Keratinocyte (primary cell): Measurements from ENCODE around the gene TMCC1. TPM values are rescaled to one million over a fixed set of nuclear protein-coding genes. Genes with fewer than 3 reads are reported as not detected.
A peak's percentile ranks its signal among the peaks of the same experiment; 100 is the strongest.

Experiments used
- DNase-seq: peaks from one replicate; pipeline ENCODE4 v3.0.0-alpha.2; 2011; ENCODE audit warnings: low read depth, missing footprints, low spot score
- FAIRE-seq: peaks from 2 replicates; lab custom pipeline; 2011; peaks lifted over from hg19 to GRCh38; lab: Jason Lieb, UNC
- H2AFZ ChIP-seq: 2 replicates; pipeline ENCODE4 v1.6.0; 2012; ENCODE audit warnings: low read length, control low read depth, inconsistent platforms; ENCODE audit not compliant: control insufficient read depth
- H3K27ac ChIP-seq: 2 replicates; pipeline ENCODE4 v1.5.1; 2011; ENCODE audit warnings: low read length; ENCODE audit not compliant: control insufficient read depth, insufficient read depth
- H3K27me3 ChIP-seq: 3 replicates; pipeline ENCODE4 v1.6.0; 2011; ENCODE audit warnings: low read length; ENCODE audit not compliant: control insufficient read depth, insufficient read depth; ENCODE audit errors: extremely low read depth
- H3K36me3 ChIP-seq, 2 experiments: 2 replicates in 1 of 2; 3 replicates in 1 of 2; pipeline ENCODE4 v1.5.1; 2011; ENCODE audit warnings: low read length in 2 of 2, mild to moderate bottlenecking in 1 of 2; ENCODE audit not compliant: control insufficient read depth in 2 of 2, insufficient read depth in 2 of 2; ENCODE audit errors: extremely low read depth in 1 of 2
- H3K4me1 ChIP-seq: 3 replicates; pipeline ENCODE4 v1.5.1; 2011; ENCODE audit warnings: low read length; ENCODE audit not compliant: control insufficient read depth, insufficient read depth; ENCODE audit errors: extremely low read depth
- H3K4me2 ChIP-seq: 3 replicates; pipeline ENCODE4 v1.6.0; 2011; ENCODE audit warnings: low read depth, low read length; ENCODE audit not compliant: control insufficient read depth, insufficient read depth; ENCODE audit errors: extremely low read depth
- H3K4me3 ChIP-seq, 3 experiments: fragments of 200-600 bp in 1 of 3; sonication (generic) in 1 of 3; 2 replicates in 2 of 3; 3 replicates in 1 of 3; pipeline ENCODE4 v1.5.1; 2011 to 2016; ENCODE audit warnings: low read length in 3 of 3, mild to moderate bottlenecking in 3 of 3, control low read depth in 2 of 3, inconsistent platforms in 1 of 3, low read depth in 1 of 3, mixed read lengths in 1 of 3, mixed run types in 1 of 3, moderate library complexity in 1 of 3; ENCODE audit not compliant: control insufficient read depth in 2 of 3, insufficient read depth in 2 of 3; ENCODE audit errors: extremely low read depth in 1 of 3
- H3K79me2 ChIP-seq: 2 replicates; pipeline ENCODE4 v1.6.0; 2012; ENCODE audit warnings: low read length; ENCODE audit not compliant: control insufficient read depth, insufficient read depth
- H3K9ac ChIP-seq: 3 replicates; pipeline ENCODE4 v1.6.0; 2011; ENCODE audit warnings: low read length; ENCODE audit not compliant: control insufficient read depth, insufficient read depth; ENCODE audit errors: extremely low read depth
- H3K9me1 ChIP-seq: 3 replicates; pipeline ENCODE4 v1.6.0; 2011; ENCODE audit warnings: low read length; ENCODE audit not compliant: control insufficient read depth, insufficient read depth; ENCODE audit errors: extremely low read depth
- H3K9me3 ChIP-seq: 2 replicates; pipeline ENCODE4 v1.5.1; 2012; ENCODE audit warnings: low read depth, low read length; ENCODE audit not compliant: control insufficient read depth
- H4K20me1 ChIP-seq: 3 replicates; pipeline ENCODE4 v1.6.0; 2011; ENCODE audit warnings: low read length; ENCODE audit not compliant: control insufficient read depth, insufficient read depth; ENCODE audit errors: extremely low read depth
- EZH2 ChIP-seq: IDR thresholded peaks from one replicate; pipeline ENCODE4 v1.6.1; 2012; ENCODE audit warnings: inconsistent platforms, mild to moderate bottlenecking, low read length, moderate library complexity
- dilution Hi-C: fragments of 300-500 bp; cut with MboI; formaldehyde crosslinking; loops from one replicate; pipeline ENCODE4 v1.7.0; 2020; ENCODE audit warnings: low sequenced_read_pairs; ENCODE audit not compliant: extremely low pct_ligation_motif_present
- polyA plus RNA-seq, 5 experiments: library from polyadenylated mRNA; depleted of rRNA in 3 of 5; stranded (reverse) in 3 of 5; stranded (forward) in 1 of 5; unstranded in 1 of 5; fragments of >200 nt; gene quantifications; 1 replicate in 1 of 5; 2 replicates in 3 of 5; 3 replicates in 1 of 5; pipeline versions ENCODE4 v1.2.1 to v1.2.3, GENCODE V29; 2011 to 2012; ENCODE audit warnings: missing spikeins in 2 of 5, low read depth in 1 of 5, low replicate concordance in 1 of 5
- TF ChIP-seq, protein P1 (sequence below), 3 experiments: IDR thresholded peaks in 1 of 3; conservative IDR thresholded peaks in 1 of 3; optimal IDR thresholded peaks in 1 of 3; 2 replicates in 2 of 3; 3 replicates in 1 of 3; pipeline versions ENCODE3 to v1.5.1; 2011; ENCODE audit warnings: low read length in 3 of 3, mild to moderate bottlenecking in 3 of 3, moderate library complexity in 2 of 3, control low read depth in 1 of 3, inconsistent platforms in 1 of 3; ENCODE audit not compliant: insufficient read depth in 2 of 3; ENCODE audit errors: extremely low read depth in 1 of 3

TMCC1 gene
- polyA plus RNA-seq, 1 donor (not counting 4 experiments of a cell fraction or from before 2014, with no cell fraction given) = 27.7 TPM

DNA sequence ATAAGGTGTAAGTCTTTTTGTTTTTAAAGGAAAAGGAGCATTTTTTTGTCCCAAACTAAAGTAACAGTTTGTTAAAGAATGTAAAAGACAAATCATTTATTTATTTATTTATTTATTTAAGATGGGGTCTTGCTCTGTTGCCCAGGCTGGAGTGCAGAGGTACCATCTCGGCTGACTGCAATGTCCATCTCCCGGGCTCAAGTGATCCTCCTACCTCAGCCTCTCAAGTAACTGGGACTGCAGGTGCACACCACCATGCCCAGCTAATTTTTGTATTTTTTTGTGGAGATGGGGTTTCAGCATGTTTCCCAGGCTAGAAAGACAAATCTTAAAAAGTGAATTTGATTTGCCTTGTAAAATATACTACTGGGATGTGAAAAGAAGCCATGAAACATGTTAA lies 200.8 kb downstream of the TMCC1 start:
- Histone ChIP-seq H3K9ac (no peak overlapping the region), H3K9me3 (peaks cover 2% of the 10 kb centered on the region), H3K4me2 (no peak overlapping the region), H3K4me1 (peaks cover 33% of the 10 kb centered on the region), H3K36me3 (peaks cover 0 to 2% of the 10 kb centered on the region in 2 experiments), H3K27me3 (no peaks in the 10 kb centered on the region), H3K27ac (peak overlapping the region; percentile 93), H3K79me2 (peaks cover 60% of the 10 kb centered on the region), H3K9me1 (no peaks in the 10 kb centered on the region), H4K20me1 (no peaks in the 10 kb centered on the region), H2AFZ (no peak overlapping the region), H3K4me3 (no peak overlapping the region)
- no peak for DNase-seq
- TF ChIP-seq EZH2 = no peak
- TF ChIP-seq, protein P1, sequence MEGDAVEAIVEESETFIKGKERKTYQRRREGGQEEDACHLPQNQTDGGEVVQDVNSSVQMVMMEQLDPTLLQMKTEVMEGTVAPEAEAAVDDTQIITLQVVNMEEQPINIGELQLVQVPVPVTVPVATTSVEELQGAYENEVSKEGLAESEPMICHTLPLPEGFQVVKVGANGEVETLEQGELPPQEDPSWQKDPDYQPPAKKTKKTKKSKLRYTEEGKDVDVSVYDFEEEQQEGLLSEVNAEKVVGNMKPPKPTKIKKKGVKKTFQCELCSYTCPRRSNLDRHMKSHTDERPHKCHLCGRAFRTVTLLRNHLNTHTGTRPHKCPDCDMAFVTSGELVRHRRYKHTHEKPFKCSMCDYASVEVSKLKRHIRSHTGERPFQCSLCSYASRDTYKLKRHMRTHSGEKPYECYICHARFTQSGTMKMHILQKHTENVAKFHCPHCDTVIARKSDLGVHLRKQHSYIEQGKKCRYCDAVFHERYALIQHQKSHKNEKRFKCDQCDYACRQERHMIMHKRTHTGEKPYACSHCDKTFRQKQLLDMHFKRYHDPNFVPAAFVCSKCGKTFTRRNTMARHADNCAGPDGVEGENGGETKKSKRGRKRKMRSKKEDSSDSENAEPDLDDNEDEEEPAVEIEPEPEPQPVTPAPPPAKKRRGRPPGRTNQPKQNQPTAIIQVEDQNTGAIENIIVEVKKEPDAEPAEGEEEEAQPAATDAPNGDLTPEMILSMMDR (optimal IDR thresholded peaks at IDR 0.05 in 1 of 3, IDR thresholded peaks at IDR 0.05 in 1 of 3, conservative IDR thresholded peaks at IDR 0.05 in 1 of 3; ENCODE audit: extremely low read depth in 1 of 3, insufficient read depth in 2 of 3, low read length in 3 of 3) = no peak
- dilution Hi-C loops = no loop called here
- no peak for FAIRE-seq

DNA sequence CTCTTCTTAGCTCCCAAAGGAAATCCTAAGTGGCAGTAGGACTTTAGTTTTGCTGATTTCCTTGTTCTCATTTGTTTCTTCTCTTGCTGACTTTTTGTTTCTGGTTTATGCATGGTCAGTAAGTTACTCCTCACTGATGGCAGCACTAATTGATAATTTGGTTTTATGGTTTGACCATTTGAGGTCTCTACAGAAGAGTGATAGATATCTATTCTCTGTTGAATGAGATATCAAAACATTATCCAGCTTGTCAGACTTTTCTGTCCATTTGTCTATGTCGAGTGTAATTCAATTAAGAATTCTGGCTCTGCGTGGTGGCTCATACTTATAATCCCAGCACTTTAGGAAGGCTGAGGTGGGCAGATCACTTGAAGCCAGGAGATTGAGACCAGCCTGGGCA lies 202.5 kb downstream of the TMCC1 start:
- FAIRE-seq (no peak), DNase-seq (no peak)
- Histone ChIP-seq H4K20me1 (no peaks in the 10 kb centered on the region), H3K4me1 (peaks cover 38% of the 10 kb centered on the region), H3K4me3 (no peak overlapping the region), H3K36me3 (no peaks in the 10 kb centered on the region), H3K27me3 (no peaks in the 10 kb centered on the region), H3K4me2 (no peak overlapping the region), H3K9me3 (no peaks in the 10 kb centered on the region), H3K9me1 (no peaks in the 10 kb centered on the region), H2AFZ (no peak overlapping the region), H3K79me2 (peaks cover 62% of the 10 kb centered on the region), H3K27ac (no peak overlapping the region), H3K9ac (no peak overlapping the region)
- dilution Hi-C loops = no loop called here
- no peak for TF ChIP-seq EZH2

DNA sequence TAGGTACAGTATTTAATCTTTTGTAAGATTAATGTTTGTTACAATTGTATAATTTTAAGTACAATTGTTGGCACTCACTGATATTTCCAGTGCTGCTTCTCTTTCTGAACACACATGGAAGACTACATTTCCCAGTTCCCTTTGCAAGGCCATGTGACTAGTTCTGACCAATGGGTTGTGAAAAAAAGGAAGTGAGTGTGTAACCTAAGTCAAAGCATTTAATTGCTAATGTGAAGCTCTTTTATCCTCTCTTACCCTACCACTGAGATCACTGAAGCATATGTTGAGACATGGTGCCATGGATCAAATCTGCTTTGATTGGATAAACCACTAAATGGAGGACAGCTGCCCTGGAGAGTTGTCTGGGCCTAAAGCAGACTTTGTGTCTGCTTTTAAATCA lies 203.1 kb downstream of the TMCC1 start:
- Histone ChIP-seq H3K36me3 (no peaks in the 10 kb centered on the region), H3K4me3 (no peak overlapping the region), H3K79me2 (peaks cover 64% of the 10 kb centered on the region), H3K4me1 (peaks cover 36% of the 10 kb centered on the region), H3K4me2 (no peak overlapping the region), H3K9me3 (no peaks in the 10 kb centered on the region), H3K9ac (no peak overlapping the region), H3K27ac (no peak overlapping the region), H4K20me1 (no peaks in the 10 kb centered on the region), H3K27me3 (no peaks in the 10 kb centered on the region), H3K9me1 (no peaks in the 10 kb centered on the region), H2AFZ (no peak overlapping the region)
- no peak for TF ChIP-seq EZH2
- TF ChIP-seq, protein P1 (optimal IDR thresholded peaks at IDR 0.05 in 1 of 3, IDR thresholded peaks at IDR 0.05 in 1 of 3, conservative IDR thresholded peaks at IDR 0.05 in 1 of 3; ENCODE audit: extremely low read depth in 1 of 3, insufficient read depth in 2 of 3, low read length in 3 of 3) = no peak
- DNase-seq (peak; percentile 57), FAIRE-seq (peak; percentile 93)
- dilution Hi-C loops = no loop called here
